B cell (primary cell): ENCODE results near the gene SLC48A1. TPM values are rescaled to one million over a fixed set of nuclear protein-coding genes. Genes with fewer than 3 reads are reported as not detected.

Experiments used
- ATAC-seq: fragments of 200-7000 bp; cut with Tn5 transposase; one replicate; pipeline ENCODE4 v1.10.0; 2021; ENCODE audit warnings: low read depth, mild to moderate bottlenecking, moderate number of reproducible peaks, moderate library complexity
- CTCF ChIA-PET: fragments of 350-600 bp; sonication (Branson Sonifier 250); formaldehyde crosslinking; loops from one replicate; lab custom pipeline; 2021; ENCODE audit warnings: antibody characterized with exemption, inconsistent platforms; lab: Charles Lee
- POLR2A ChIA-PET: fragments of 350-600 bp; sonication (Branson Sonifier 250); formaldehyde crosslinking; loops from one replicate; lab custom pipeline; 2021; ENCODE audit warnings: antibody characterized with exemption; lab: Charles Lee
- DNase-seq: peaks from one replicate; pipeline ENCODE4 v3.0.0; 2013
- H2AFZ ChIP-seq: 2 replicates; pipeline ENCODE4 v1.6.1; 2012; ENCODE audit warnings: mild to moderate bottlenecking, low read depth, low read length; ENCODE audit not compliant: insufficient read depth, poor library complexity, severe bottlenecking
- H3K27ac ChIP-seq, 2 donors: 1 replicate in 1 of 2; 2 replicates in 1 of 2; pipeline ENCODE4 v1.5.1; 2012 to 2013; ENCODE audit warnings: low read length in 2 of 2, mild to moderate bottlenecking in 2 of 2, moderate library complexity in 1 of 2
- H3K27me3 ChIP-seq, 4 experiments: fragments of 200-600 bp in 1 of 4; sonication (generic) in 1 of 4; replicated peaks in 1 of 4; 1 replicate in 2 of 4; 2 replicates in 2 of 4; pipeline versions ENCODE4 v1.6.1 to v1.7.0; 2013 to 2016; ENCODE audit warnings: low read length in 3 of 4, mild to moderate bottlenecking in 2 of 4, mixed read lengths in 1 of 4, moderate library complexity in 1 of 4; ENCODE audit not compliant: insufficient read depth in 4 of 4, control insufficient read depth in 3 of 4; ENCODE audit errors: control extremely low read depth in 1 of 4
- H3K36me3 ChIP-seq, 2 experiments: replicated peaks in 1 of 2; 1 replicate in 1 of 2; 2 replicates in 1 of 2; pipeline versions ENCODE4 v1.6.1 to v1.7.1; 2013; ENCODE audit warnings: low read length in 1 of 2; ENCODE audit not compliant: insufficient read depth in 2 of 2, control insufficient read depth in 1 of 2; ENCODE audit errors: control extremely low read depth in 1 of 2, extremely low read depth in 1 of 2
- H3K4me1 ChIP-seq, 2 donors: fragments of 200-600 bp in 1 of 2; sonication (generic) in 1 of 2; 1 replicate in 1 of 2; 2 replicates in 1 of 2; pipeline versions ENCODE4 v1.5.1 to v1.6.1; 2013 to 2017; ENCODE audit warnings: low read length in 2 of 2; ENCODE audit not compliant: control insufficient read depth in 2 of 2, insufficient read depth in 2 of 2
- H3K4me2 ChIP-seq: replicated peaks from 2 replicates; pipeline ENCODE3; 2012; ENCODE audit warnings: mild to moderate bottlenecking, low read depth, low read length; ENCODE audit not compliant: poor library complexity, severe bottlenecking
- H3K4me3 ChIP-seq, 5 experiments: fragments of 200-600 bp in 1 of 5; sonication (generic) in 1 of 5; 1 replicate in 3 of 5; 2 replicates in 2 of 5; pipeline versions ENCODE4 v1.5.1 to v1.7.0; 2011 to 2016; ENCODE audit warnings: low read length in 4 of 5, mild to moderate bottlenecking in 4 of 5, low read depth in 2 of 5, control low read depth in 1 of 5, moderate library complexity in 1 of 5; ENCODE audit not compliant: insufficient read depth in 1 of 5; ENCODE audit errors: control extremely low read depth in 1 of 5, extremely low read depth in 1 of 5
- H3K79me2 ChIP-seq: fragments of 200-600 bp; sonication (generic); one replicate; pipeline ENCODE4 v1.6.0; 2016; ENCODE audit warnings: low read length; ENCODE audit not compliant: control insufficient read depth, insufficient read depth
- H3K9ac ChIP-seq: fragments of 200-600 bp; sonication (generic); 2 replicates; pipeline ENCODE4 v1.6.1; 2017; ENCODE audit warnings: mild to moderate bottlenecking, low read length, moderate library complexity
- H3K9me3 ChIP-seq, 3 donors: one replicate each; pipeline versions ENCODE4 v1.6.1 to v1.7.1; 2013; ENCODE audit warnings: low read length in 2 of 3; ENCODE audit not compliant: control insufficient read depth in 2 of 3, insufficient read depth in 1 of 3; ENCODE audit errors: control extremely low read depth in 1 of 3
- H4K20me1 ChIP-seq: 2 replicates; pipeline ENCODE4 v1.6.0; 2012; ENCODE audit warnings: mild to moderate bottlenecking, low read length; ENCODE audit not compliant: insufficient read depth, control insufficient read depth, poor library complexity, severe bottlenecking
- H3K27ac Mint-ChIP-seq: one replicate; pipeline ENCODE4 v1.8.0; 2021; ENCODE audit warnings: mixed read lengths
- H3K27me3 Mint-ChIP-seq: one replicate; pipeline ENCODE4 v1.8.0; 2021; ENCODE audit warnings: mixed read lengths
- H3K4me1 Mint-ChIP-seq: one replicate; pipeline ENCODE4 v1.8.0; 2021; ENCODE audit warnings: mixed read lengths
- H3K4me3 Mint-ChIP-seq: one replicate; pipeline ENCODE4 v1.8.0; 2021; ENCODE audit warnings: mixed read lengths
- H3K9me3 Mint-ChIP-seq: one replicate; pipeline ENCODE4 v1.8.0; 2022; ENCODE audit warnings: mixed read lengths; ENCODE audit not compliant: insufficient read depth
- EZH2 ChIP-seq: IDR thresholded peaks from 2 replicates; pipeline ENCODE4 v1.6.1; 2012; ENCODE audit warnings: borderline replicate concordance, low read depth, mild to moderate bottlenecking, moderate library complexity, low read length; ENCODE audit not compliant: insufficient read depth, poor library complexity, severe bottlenecking
- WGBS: methylation state at CpG from one replicate; pipeline ENCODE4 v1.1.5; 2013; ENCODE audit warnings: missing lambda C conversion rate; ENCODE audit not compliant: insufficient coverage; 5-methylcytosine and 5-hydroxymethylcytosine counted together
- intact Hi-C: fragments of 100-400 bp; cut with micrococcal nuclease; formaldehyde crosslinking; loops from one replicate; pipeline ENCODE4 v1.10.0; 2022
- polyA plus RNA-seq: library from polyadenylated mRNA; depleted of rRNA; stranded (reverse); fragments of >200 nt; gene quantifications from 2 replicates; pipeline ENCODE4 v1.2.3, GENCODE V29; 2012
- total RNA-seq, 2 donors: library from RNA; stranded (reverse); fragments of 120-200 nt in 1 of 2; gene quantifications; 1 replicate in 1 of 2; 2 replicates in 1 of 2; pipeline versions ENCODE4 v1.2.3 to v1.2.4, GENCODE V29; 2013 to 2022
- TF ChIP-seq, protein P1 (sequence below): fragments of 200-600 bp; IDR thresholded peaks from one replicate; pipeline ENCODE4 v1.8.0; 2022; ENCODE audit warnings: antibody characterized with exemption, mild to moderate bottlenecking

The SLC48A1 gene
- total and polyA plus RNA-seq, 2 donors (not counting 1 experiment from before 2014, with no cell fraction given), result 8.0 to 20.0 TPM

GRCh38 chr12:47740606-47741339, 32.3 kb upstream of the SLC48A1 start:
- ChIA-PET POLR2A (interaction anchor here (1.0 to 5.7 kb wide), 9 partner anchors 15 to 97 kb away, joined by 3 to 43 read pairs (median 4); partner anchors contain the start of genes ENDOU and RAPGEF3), CTCF (interaction anchor here (0.7 to 15.0 kb wide), 16 partner anchors 11 to 98 kb away, joined by 3 to 515 read pairs (median 14); partner anchors contain the start of genes ENDOU, HDAC7, RAPGEF3 and RPAP3)
- Histone ChIP-seq H3K4me1 (peaks cover 29 to 46% of the 10 kb centered on the region in 2 donors), H3K9ac (peak overlapping the region; percentile 39), H3K4me3 (peak overlapping the region in 3 of 5 experiments; percentile 12 to 39 (median 14)), H4K20me1 (no peaks in the 10 kb centered on the region), H3K36me3 (no peaks in the 10 kb centered on the region), H3K27ac (peak overlapping the region; percentile 63 to 69), H3K9me3 (peaks cover 0 to 9% (median 0%) of the 10 kb centered on the region in 3 donors), H3K27me3 (no peaks in the 10 kb centered on the region), H3K79me2 (no peaks in the 10 kb centered on the region), H3K4me2 (peak overlapping the region; percentile 72), H2AFZ (peak overlapping the region; percentile 68)
- TF ChIP-seq EZH2, result no peak
- TF ChIP-seq, protein P1, sequence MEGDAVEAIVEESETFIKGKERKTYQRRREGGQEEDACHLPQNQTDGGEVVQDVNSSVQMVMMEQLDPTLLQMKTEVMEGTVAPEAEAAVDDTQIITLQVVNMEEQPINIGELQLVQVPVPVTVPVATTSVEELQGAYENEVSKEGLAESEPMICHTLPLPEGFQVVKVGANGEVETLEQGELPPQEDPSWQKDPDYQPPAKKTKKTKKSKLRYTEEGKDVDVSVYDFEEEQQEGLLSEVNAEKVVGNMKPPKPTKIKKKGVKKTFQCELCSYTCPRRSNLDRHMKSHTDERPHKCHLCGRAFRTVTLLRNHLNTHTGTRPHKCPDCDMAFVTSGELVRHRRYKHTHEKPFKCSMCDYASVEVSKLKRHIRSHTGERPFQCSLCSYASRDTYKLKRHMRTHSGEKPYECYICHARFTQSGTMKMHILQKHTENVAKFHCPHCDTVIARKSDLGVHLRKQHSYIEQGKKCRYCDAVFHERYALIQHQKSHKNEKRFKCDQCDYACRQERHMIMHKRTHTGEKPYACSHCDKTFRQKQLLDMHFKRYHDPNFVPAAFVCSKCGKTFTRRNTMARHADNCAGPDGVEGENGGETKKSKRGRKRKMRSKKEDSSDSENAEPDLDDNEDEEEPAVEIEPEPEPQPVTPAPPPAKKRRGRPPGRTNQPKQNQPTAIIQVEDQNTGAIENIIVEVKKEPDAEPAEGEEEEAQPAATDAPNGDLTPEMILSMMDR, result no peak
- Mint-ChIP-seq H3K4me3 (peak overlapping the region; percentile 79), H3K9me3 (no peaks in the 10 kb centered on the region), H3K4me1 (peaks cover 50% of the 10 kb centered on the region), H3K27ac (peak overlapping the region; percentile 82), H3K27me3 (no peaks in the 10 kb centered on the region)
- intact Hi-C loops, result loop anchor here (1.0 to 2.0 kb wide), 2 partner anchors 26 to 34 kb away; partner anchors contain the start of gene RPAP3
- DNase-seq, result peak; percentile 63
- ATAC-seq, result peak; percentile 58
- 10% methylated on average over 16 of the region's 21 CpGs for WGBS
